Coronary artery (tissue), 2 donors: Measurements from ENCODE around the gene DRAP1.

Source experiments
- DNase-seq: peaks from one replicate; pipeline ENCODE4 v3.0.0-alpha.2; 2017; ENCODE audit warnings: low spot score
- H3K27ac ChIP-seq, 2 donors: fragments of 200-600 bp; sonication (generic); one replicate each; pipeline ENCODE4 v1.5.1; 2016 to 2019
- H3K4me3 ChIP-seq: fragments of 200-600 bp; sonication (generic); 2 replicates; pipeline ENCODE4 v1.5.1; 2016; ENCODE audit warnings: mild to moderate bottlenecking, moderate library complexity
- TF ChIP-seq, protein P1 (sequence below): fragments of 200-600 bp; sonication (generic); IDR thresholded peaks from one replicate; pipeline ENCODE4 v1.5.1; 2019; ENCODE audit warnings: antibody characterized with exemption

Gene DRAP1

GRCh38 chr11:65873318-65874156 lies 45.7 kb upstream of the DRAP1 start:
- Histone ChIP-seq H3K4me3 (peak overlapping the region; percentile 84), H3K27ac (peak overlapping the region; percentile 95 to 96)
- DNase-seq, result peak; percentile 97
- TF ChIP-seq, protein P1, sequence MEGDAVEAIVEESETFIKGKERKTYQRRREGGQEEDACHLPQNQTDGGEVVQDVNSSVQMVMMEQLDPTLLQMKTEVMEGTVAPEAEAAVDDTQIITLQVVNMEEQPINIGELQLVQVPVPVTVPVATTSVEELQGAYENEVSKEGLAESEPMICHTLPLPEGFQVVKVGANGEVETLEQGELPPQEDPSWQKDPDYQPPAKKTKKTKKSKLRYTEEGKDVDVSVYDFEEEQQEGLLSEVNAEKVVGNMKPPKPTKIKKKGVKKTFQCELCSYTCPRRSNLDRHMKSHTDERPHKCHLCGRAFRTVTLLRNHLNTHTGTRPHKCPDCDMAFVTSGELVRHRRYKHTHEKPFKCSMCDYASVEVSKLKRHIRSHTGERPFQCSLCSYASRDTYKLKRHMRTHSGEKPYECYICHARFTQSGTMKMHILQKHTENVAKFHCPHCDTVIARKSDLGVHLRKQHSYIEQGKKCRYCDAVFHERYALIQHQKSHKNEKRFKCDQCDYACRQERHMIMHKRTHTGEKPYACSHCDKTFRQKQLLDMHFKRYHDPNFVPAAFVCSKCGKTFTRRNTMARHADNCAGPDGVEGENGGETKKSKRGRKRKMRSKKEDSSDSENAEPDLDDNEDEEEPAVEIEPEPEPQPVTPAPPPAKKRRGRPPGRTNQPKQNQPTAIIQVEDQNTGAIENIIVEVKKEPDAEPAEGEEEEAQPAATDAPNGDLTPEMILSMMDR, result no peak

GRCh38 chr11:65879617-65880016 lies 39.6 kb upstream of the DRAP1 start, which contains the start of gene CTSW:
CTSW (plus strand) TSS chr11:65879837; CDS start chr11:65879855, 18 bp downstream.
- no peak within 1 kb of the TSS for H3K27ac ChIP-seq
- no peak within 1 kb of the TSS for H3K4me3 ChIP-seq
- TF ChIP-seq, protein P1, result no peak
- no peak for DNase-seq

DNA sequence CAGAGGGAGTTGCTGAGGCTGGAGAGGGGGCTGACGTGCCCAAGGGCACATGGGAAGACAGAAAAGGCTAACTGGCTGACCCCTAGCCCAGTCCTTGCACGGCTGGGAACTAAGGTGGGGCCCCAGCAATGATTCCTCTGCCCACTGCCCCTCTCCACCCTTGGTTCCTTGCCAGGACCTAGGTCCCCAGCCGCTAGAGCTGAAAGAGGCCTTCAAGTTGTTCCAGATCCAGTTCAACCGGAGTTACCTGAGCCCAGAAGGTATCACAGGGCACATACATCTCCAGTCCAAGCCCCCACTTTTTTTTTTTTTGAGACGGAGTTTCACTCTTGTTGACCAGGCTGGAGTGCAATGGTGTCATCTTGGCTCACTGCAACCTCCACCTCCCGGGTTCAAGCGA lies 39.2 kb upstream of the DRAP1 start:
- Histone ChIP-seq H3K4me3 (no peak overlapping the region), H3K27ac (no peak overlapping the region)
- TF ChIP-seq, protein P1, result no peak
- no peak for DNase-seq

GRCh38 chr11:65880844-65881421 lies 38.3 kb upstream of the DRAP1 start:
- TF ChIP-seq, protein P1, result no peak
- Histone ChIP-seq H3K4me3 (no peak overlapping the region), H3K27ac (no peak overlapping the region)
- DNase-seq, result no peak

DNA sequence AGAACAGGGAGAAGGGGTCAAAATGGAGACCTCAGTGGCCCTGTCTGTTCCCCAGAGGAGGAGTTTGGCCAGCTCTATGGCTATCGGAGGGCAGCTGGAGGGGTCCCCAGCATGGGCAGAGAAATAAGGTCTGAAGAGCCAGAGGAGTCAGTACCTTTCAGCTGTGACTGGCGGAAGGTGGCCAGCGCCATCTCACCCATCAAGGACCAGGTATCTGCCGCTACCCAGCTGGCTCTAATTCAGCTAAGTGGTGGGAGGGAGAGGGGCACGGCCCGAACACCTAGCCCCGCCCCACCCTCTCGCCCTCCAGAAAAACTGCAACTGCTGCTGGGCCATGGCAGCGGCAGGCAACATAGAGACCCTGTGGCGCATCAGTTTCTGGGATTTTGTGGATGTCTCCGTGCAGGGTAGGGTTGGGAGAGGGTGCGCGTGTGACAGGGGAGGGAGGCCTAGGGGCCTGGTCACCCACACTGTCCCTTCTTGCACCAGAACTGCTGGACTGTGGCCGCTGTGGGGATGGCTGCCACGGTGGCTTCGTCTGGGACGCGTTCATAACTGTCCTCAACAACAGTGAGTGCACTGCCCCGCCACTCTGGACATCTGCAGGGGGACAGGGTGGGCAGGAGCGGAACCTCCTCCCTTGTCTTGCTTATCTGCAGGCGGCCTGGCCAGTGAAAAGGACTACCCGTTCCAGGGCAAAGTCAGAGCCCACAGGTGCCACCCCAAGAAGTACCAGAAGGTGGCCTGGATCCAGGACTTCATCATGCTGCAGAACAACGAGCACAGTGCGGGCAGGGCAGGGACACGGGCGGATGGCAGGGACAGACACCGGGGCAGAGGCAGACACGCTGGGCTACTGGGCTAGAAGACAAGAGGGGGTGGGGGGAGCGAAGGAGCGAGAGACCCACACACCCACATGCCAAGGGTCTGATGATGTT lies 36.8 kb upstream of the DRAP1 start:
- TF ChIP-seq, protein P1, result no peak
- no peak overlapping the region for H3K4me3 ChIP-seq
- no peak for DNase-seq
- H3K27ac ChIP-seq, result no peak overlapping the region

- no peak for DNase-seq
- TF ChIP-seq, protein P1, result no peak
- no peak overlapping the region for H3K27ac ChIP-seq
- H3K4me3 ChIP-seq, result no peak overlapping the region
Observed at GRCh38 chr11:65883058-65883761, 36.0 kb upstream of the DRAP1 start.
